ENCODE results near the gene ZNF678. TPM values are rescaled to one million over a fixed set of nuclear protein-coding genes. Genes with fewer than 3 reads are reported as not detected.

The ZNF678 gene
- total and polyA plus RNA-seq, 9 of the 15 experiments (the other 6 are each of a cell fraction or from before 2014, with no cell fraction given) = 3.0 to 16.8 (median 8.0) TPM

DNA sequence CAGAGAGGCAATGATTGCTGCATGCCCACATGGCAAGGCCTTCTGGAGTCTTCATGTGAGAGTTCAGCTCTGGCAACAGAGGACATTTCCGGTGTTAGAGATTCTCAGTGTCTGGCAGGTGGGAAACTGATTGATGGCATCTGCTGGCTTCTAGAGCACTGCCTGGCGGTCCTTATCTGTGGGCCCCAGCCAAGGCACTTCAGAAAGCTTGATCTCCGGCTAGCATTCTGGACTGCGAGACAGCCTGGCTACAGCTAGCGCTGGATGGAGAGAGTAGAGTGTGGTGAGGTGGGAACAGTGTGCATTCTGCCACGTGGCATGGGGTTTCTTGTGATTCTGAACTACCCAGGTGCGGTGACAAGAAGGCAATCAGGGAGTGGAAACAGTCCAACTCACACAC lies 9.4 kb downstream of the ZNF678 start (continued):
- TF ChIP-seq BCOR (IDR thresholded peaks at IDR 0.05) (peak; percentile 75), ZNF445 (CRISPR knock-in tag; IDR thresholded peaks at IDR 0.05; ENCODE audit: low read depth) (no peak), KDM2B (CRISPR knock-in tag; IDR thresholded peaks at IDR 0.05) (no peak), CCAR2 (IDR thresholded peaks at IDR 0.05; ENCODE audit: low read depth, low read length) (no peak), NFXL1 (CRISPR knock-in tag; IDR thresholded peaks at IDR 0.05) (no peak), HDAC2 (IDR thresholded peaks at IDR 0.05) (peak; percentile 62; the same call in 1 of the 2 replicates), HMG20A (CRISPR knock-in tag; conservative IDR thresholded peaks at IDR 0.05) (no peak), SMARCA4 (IDR thresholded peaks at IDR 0.05) (peak; percentile 78), NBN (IDR thresholded peaks at IDR 0.05; ENCODE audit: low read depth) (0 out of 2 replicates have a peak, but pooled peaks have one; percentile 32), TRIM28 (IDR thresholded peaks at IDR 0.05) (0 out of 2 replicates have a peak, but pooled peaks have one; percentile 35), POLR2AphosphoS2 (IDR thresholded peaks at IDR 0.05; ENCODE audit: low read length) (no peak), CHCHD3 (CRISPR knock-in tag; IDR thresholded peaks at IDR 0.05) (no peak), CAMTA2 (CRISPR knock-in tag; conservative IDR thresholded peaks at IDR 0.05) (no peak), ZFP30 (CRISPR knock-in tag; IDR thresholded peaks at IDR 0.05; ENCODE audit: borderline replicate concordance) (no peak), CEBPB (tag; IDR thresholded peaks at IDR 0.05) (no peak), ZNF263 (CRISPR knock-in tag; IDR thresholded peaks at IDR 0.05; ENCODE audit: borderline replicate concordance) (no peak), ARID1B (IDR thresholded peaks at IDR 0.05) (peak; percentile 92), ZBED1 (IDR thresholded peaks at IDR 0.05) (no peak)
- TF ChIP-seq, protein P1, sequence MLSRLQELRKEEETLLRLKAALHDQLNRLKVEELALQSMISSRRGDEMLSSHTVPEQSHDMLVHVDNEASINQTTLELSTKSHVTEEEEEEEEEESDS (CRISPR knock-in tag; IDR thresholded peaks at IDR 0.05) = no peak
- TF ChIP-seq, protein P2, sequence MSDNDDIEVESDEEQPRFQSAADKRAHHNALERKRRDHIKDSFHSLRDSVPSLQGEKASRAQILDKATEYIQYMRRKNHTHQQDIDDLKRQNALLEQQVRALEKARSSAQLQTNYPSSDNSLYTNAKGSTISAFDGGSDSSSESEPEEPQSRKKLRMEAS (CRISPR knock-in tag; IDR thresholded peaks at IDR 0.05) = peak; percentile 60
- TF ChIP-seq, protein P3, sequence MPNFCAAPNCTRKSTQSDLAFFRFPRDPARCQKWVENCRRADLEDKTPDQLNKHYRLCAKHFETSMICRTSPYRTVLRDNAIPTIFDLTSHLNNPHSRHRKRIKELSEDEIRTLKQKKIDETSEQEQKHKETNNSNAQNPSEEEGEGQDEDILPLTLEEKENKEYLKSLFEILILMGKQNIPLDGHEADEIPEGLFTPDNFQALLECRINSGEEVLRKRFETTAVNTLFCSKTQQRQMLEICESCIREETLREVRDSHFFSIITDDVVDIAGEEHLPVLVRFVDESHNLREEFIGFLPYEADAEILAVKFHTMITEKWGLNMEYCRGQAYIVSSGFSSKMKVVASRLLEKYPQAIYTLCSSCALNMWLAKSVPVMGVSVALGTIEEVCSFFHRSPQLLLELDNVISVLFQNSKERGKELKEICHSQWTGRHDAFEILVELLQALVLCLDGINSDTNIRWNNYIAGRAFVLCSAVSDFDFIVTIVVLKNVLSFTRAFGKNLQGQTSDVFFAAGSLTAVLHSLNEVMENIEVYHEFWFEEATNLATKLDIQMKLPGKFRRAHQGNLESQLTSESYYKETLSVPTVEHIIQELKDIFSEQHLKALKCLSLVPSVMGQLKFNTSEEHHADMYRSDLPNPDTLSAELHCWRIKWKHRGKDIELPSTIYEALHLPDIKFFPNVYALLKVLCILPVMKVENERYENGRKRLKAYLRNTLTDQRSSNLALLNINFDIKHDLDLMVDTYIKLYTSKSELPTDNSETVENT (CRISPR knock-in tag; IDR thresholded peaks at IDR 0.05) = no peak
- TF ChIP-seq, protein P4, sequence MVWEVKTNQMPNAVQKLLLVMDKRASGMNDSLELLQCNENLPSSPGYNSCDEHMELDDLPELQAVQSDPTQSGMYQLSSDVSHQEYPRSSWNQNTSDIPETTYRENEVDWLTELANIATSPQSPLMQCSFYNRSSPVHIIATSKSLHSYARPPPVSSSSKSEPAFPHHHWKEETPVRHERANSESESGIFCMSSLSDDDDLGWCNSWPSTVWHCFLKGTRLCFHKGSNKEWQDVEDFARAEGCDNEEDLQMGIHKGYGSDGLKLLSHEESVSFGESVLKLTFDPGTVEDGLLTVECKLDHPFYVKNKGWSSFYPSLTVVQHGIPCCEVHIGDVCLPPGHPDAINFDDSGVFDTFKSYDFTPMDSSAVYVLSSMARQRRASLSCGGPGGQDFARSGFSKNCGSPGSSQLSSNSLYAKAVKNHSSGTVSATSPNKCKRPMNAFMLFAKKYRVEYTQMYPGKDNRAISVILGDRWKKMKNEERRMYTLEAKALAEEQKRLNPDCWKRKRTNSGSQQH (CRISPR knock-in tag; IDR thresholded peaks at IDR 0.05) = no peak
- TF ChIP-seq, protein P5, sequence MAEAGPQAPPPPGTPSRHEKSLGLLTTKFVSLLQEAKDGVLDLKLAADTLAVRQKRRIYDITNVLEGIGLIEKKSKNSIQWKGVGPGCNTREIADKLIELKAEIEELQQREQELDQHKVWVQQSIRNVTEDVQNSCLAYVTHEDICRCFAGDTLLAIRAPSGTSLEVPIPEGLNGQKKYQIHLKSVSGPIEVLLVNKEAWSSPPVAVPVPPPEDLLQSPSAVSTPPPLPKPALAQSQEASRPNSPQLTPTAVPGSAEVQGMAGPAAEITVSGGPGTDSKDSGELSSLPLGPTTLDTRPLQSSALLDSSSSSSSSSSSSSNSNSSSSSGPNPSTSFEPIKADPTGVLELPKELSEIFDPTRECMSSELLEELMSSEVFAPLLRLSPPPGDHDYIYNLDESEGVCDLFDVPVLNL (CRISPR knock-in tag; IDR thresholded peaks at IDR 0.05; ENCODE audit: low read depth) = no peak
- TF ChIP-seq, protein P6, sequence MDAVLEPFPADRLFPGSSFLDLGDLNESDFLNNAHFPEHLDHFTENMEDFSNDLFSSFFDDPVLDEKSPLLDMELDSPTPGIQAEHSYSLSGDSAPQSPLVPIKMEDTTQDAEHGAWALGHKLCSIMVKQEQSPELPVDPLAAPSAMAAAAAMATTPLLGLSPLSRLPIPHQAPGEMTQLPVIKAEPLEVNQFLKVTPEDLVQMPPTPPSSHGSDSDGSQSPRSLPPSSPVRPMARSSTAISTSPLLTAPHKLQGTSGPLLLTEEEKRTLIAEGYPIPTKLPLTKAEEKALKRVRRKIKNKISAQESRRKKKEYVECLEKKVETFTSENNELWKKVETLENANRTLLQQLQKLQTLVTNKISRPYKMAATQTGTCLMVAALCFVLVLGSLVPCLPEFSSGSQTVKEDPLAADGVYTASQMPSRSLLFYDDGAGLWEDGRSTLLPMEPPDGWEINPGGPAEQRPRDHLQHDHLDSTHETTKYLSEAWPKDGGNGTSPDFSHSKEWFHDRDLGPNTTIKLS (IDR thresholded peaks at IDR 0.05; ENCODE audit: borderline replicate concordance, low read depth) = peak; percentile 89
- TF ChIP-seq, protein P7, sequence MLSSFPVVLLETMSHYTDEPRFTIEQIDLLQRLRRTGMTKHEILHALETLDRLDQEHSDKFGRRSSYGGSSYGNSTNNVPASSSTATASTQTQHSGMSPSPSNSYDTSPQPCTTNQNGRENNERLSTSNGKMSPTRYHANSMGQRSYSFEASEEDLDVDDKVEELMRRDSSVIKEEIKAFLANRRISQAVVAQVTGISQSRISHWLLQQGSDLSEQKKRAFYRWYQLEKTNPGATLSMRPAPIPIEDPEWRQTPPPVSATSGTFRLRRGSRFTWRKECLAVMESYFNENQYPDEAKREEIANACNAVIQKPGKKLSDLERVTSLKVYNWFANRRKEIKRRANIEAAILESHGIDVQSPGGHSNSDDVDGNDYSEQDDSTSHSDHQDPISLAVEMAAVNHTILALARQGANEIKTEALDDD (IDR thresholded peaks at IDR 0.05) = no peak

Data from K562 (cell line).